Esophagus muscularis mucosa (tissue), 4 donors: Measurements from ENCODE around the gene ERC2. TPM values are rescaled to one million over a fixed set of nuclear protein-coding genes. Genes with fewer than 3 reads are reported as not detected.

Experiments used
- DNase-seq: peaks from one replicate; pipeline ENCODE4 v3.0.0-alpha.2; 2017; ENCODE audit errors: extremely low spot score
- H3K27ac ChIP-seq, 4 donors: fragments of 200-600 bp; sonication (generic); replicated peaks in 1 of 4; 1 replicate in 3 of 4; 2 replicates in 1 of 4; pipeline ENCODE4 v1.5.1; 2016 to 2019; ENCODE audit warnings: mild to moderate bottlenecking in 1 of 4
- H3K27me3 ChIP-seq, 4 donors: fragments of 200-600 bp; sonication (generic); one replicate each; pipeline versions ENCODE4 v1.5.1 to v1.6.0; 2016 to 2019
- H3K36me3 ChIP-seq, 4 donors: fragments of 200-600 bp; sonication (generic); one replicate each; pipeline ENCODE4 v1.5.1; 2016 to 2019
- H3K4me1 ChIP-seq, 4 donors: fragments of 200-600 bp; sonication (generic); one replicate each; pipeline ENCODE4 v1.5.1; 2016 to 2019
- H3K4me3 ChIP-seq, 4 donors: fragments of 200-600 bp; sonication (generic); 1 replicate in 2 of 4; 2 replicates in 2 of 4; pipeline ENCODE4 v1.5.1; 2016 to 2019; ENCODE audit warnings: mild to moderate bottlenecking in 4 of 4, moderate library complexity in 1 of 4
- H3K9me3 ChIP-seq, 4 donors: fragments of 200-600 bp; sonication (generic); 1 replicate in 3 of 4; 2 replicates in 1 of 4; pipeline ENCODE4 v1.5.1; 2016 to 2019
- CTCF ChIP-seq, 3 experiments: fragments of 200-600 bp in 2 of 3; fragments of 450-650 bp in 1 of 3; sonication (generic) in 2 of 3; IDR thresholded peaks; one replicate each; pipeline ENCODE4 v1.5.1; 2017 to 2019; ENCODE audit warnings: antibody characterized with exemption in 3 of 3, mild to moderate bottlenecking in 2 of 3, moderate library complexity in 1 of 3
- EP300 ChIP-seq: sonication (generic); formaldehyde crosslinking; IDR thresholded peaks from one replicate; pipeline ENCODE4 v1.6.1; 2017; ENCODE audit warnings: antibody characterized with exemption
- POLR2A ChIP-seq: fragments of 450-650 bp; IDR thresholded peaks from one replicate; pipeline ENCODE4 v1.6.1; 2017; ENCODE audit warnings: antibody characterized with exemption, moderate library complexity, mild to moderate bottlenecking, low read depth
- POLR2AphosphoS5 ChIP-seq, 2 donors: sonication (generic); formaldehyde crosslinking; IDR thresholded peaks; one replicate each; pipeline ENCODE4 v1.6.1; 2017; ENCODE audit warnings: antibody characterized with exemption in 2 of 2
- WGBS: methylation state at CpG from one replicate; pipeline ENCODE4 v1.1.5; 2018; 5-methylcytosine and 5-hydroxymethylcytosine counted together
- intact Hi-C: fragments of 100-400 bp; cut with DNase I; formaldehyde crosslinking; loops from one replicate; pipeline ENCODE4 v1.15.1; 2023
- total RNA-seq, 4 donors: library from RNA; depleted of rRNA; stranded (reverse); fragments of >200 nt; gene quantifications; one replicate each; pipeline versions ENCODE4 v1.1.0 to v1.2.1, GENCODE V29; 2016

Gene ERC2
- total RNA-seq, 4 donors from 2014 or later = 0.42 to 2.0 (median 1.5) TPM

GRCh38 chr3:55634345-55634744, 833.9 kb downstream of the ERC2 start:
- DNase-seq = no peak
- Histone ChIP-seq H3K4me3 (no peak overlapping the region), H3K4me1 (no peaks in the 10 kb centered on the region), H3K27me3 (no peaks in the 10 kb centered on the region), H3K36me3 (no peaks in the 10 kb centered on the region), H3K9me3 (no peaks in the 10 kb centered on the region), H3K27ac (no peak overlapping the region)
- no peak for TF ChIP-seq POLR2A
- TF ChIP-seq POLR2AphosphoS5 (IDR thresholded peaks at IDR 0.05) = no peak
- TF ChIP-seq CTCF (IDR thresholded peaks at IDR 0.05) = no peak
- intact Hi-C loops = no loop called here
- WGBS = 90% methylated on average over 6 of the region's 6 CpGs

- WGBS = 94% methylated on average over 2 of the region's 2 CpGs
- intact Hi-C loops = no loop called here
- TF ChIP-seq POLR2AphosphoS5 (IDR thresholded peaks at IDR 0.05) (no peak), EP300 (no peak), CTCF (IDR thresholded peaks at IDR 0.05) (no peak), POLR2A (no peak)
Observed at GRCh38 chr3:55633333-55633732, 834.9 kb downstream of the ERC2 start.

GRCh38 chr3:55631766-55632331, 836.4 kb downstream of the ERC2 start:
- Histone ChIP-seq H3K27ac (no peak overlapping the region), H3K27me3 (no peaks in the 10 kb centered on the region), H3K36me3 (no peaks in the 10 kb centered on the region), H3K4me1 (no peaks in the 10 kb centered on the region), H3K9me3 (no peaks in the 10 kb centered on the region), H3K4me3 (no peak overlapping the region)
- no peak for DNase-seq
- 67% methylated on average over 1 of the region's 1 CpG for WGBS
- intact Hi-C loops = no loop called here
- no peak for TF ChIP-seq POLR2A
- TF ChIP-seq CTCF (IDR thresholded peaks at IDR 0.05) = no peak
- TF ChIP-seq POLR2AphosphoS5 (IDR thresholded peaks at IDR 0.05) = no peak
- no peak for TF ChIP-seq EP300

More at GRCh38 chr3:55633333-55633732, 834.9 kb downstream of the ERC2 start:
- Histone ChIP-seq H3K27ac (no peak overlapping the region), H3K9me3 (no peaks in the 10 kb centered on the region), H3K4me1 (no peaks in the 10 kb centered on the region), H3K36me3 (no peaks in the 10 kb centered on the region), H3K4me3 (no peak overlapping the region), H3K27me3 (no peaks in the 10 kb centered on the region)
- no peak for DNase-seq

GRCh38 chr3:55630921-55631299, 837.4 kb downstream of the ERC2 start:
- no peak overlapping the region for H3K4me3 ChIP-seq
- intact Hi-C loops = no loop called here
- no peak for TF ChIP-seq POLR2A
- no peak for TF ChIP-seq EP300
- no peak for TF ChIP-seq POLR2AphosphoS5 (IDR thresholded peaks at IDR 0.05)
- TF ChIP-seq CTCF (IDR thresholded peaks at IDR 0.05) = no peak
- no peak overlapping the region for H3K27ac ChIP-seq
- WGBS = 91% methylated on average over 1 of the region's 1 CpG
- no peaks in the 10 kb centered on the region for H3K27me3 ChIP-seq
- no peak for DNase-seq
- no peaks in the 10 kb centered on the region for H3K9me3 ChIP-seq
- H3K36me3 ChIP-seq = no peaks in the 10 kb centered on the region
- H3K4me1 ChIP-seq = no peaks in the 10 kb centered on the region

GRCh38 chr3:55630280-55630920, 837.9 kb downstream of the ERC2 start:
- H3K9me3 ChIP-seq = no peaks in the 10 kb centered on the region
- DNase-seq = no peak
- no peak overlapping the region for H3K4me3 ChIP-seq
- no peaks in the 10 kb centered on the region for H3K36me3 ChIP-seq
- no peaks in the 10 kb centered on the region for H3K4me1 ChIP-seq
- H3K27ac ChIP-seq = no peak overlapping the region
- TF ChIP-seq EP300 (no peak), POLR2AphosphoS5 (IDR thresholded peaks at IDR 0.05) (no peak), POLR2A (no peak), CTCF (IDR thresholded peaks at IDR 0.05) (no peak)
- 96% methylated on average over 14 of the region's 14 CpGs for WGBS
- intact Hi-C loops = no loop called here
- no peaks in the 10 kb centered on the region for H3K27me3 ChIP-seq
